Progenitor cell of endocrine pancreas (in vitro differentiated cells): ENCODE data around the gene RRP7A. TPM values are rescaled to one million over a fixed set of nuclear protein-coding genes. Genes with fewer than 3 reads are reported as not detected.
"Not testable (repeated sequence)": the region's sequence is repeated elsewhere in the genome, so short reads cannot be mapped to it uniquely, and the experiment has no call there.

Source experiments
- DNase-seq: peaks from one replicate; pipeline ENCODE4 v3.0.0; 2021; ENCODE audit warnings: low spot score; ENCODE audit not compliant: unreplicated experiment
- H3K27ac Mint-ChIP-seq: 2 replicates; pipeline ENCODE4 v1.8.0; 2021; ENCODE audit warnings: mild to moderate bottlenecking, moderate library complexity, mixed read lengths
- H3K27me3 Mint-ChIP-seq: 2 replicates; pipeline ENCODE4 v1.8.0; 2021; ENCODE audit warnings: mixed read lengths
- H3K36me3 Mint-ChIP-seq: 2 replicates; pipeline ENCODE4 v1.8.0; 2022; ENCODE audit warnings: mixed read lengths; ENCODE audit not compliant: insufficient read depth
- H3K4me1 Mint-ChIP-seq: 2 replicates; pipeline ENCODE4 v1.8.0; 2021; ENCODE audit warnings: low read depth, mixed read lengths
- H3K4me3 Mint-ChIP-seq: 2 replicates; pipeline ENCODE4 v1.8.0; 2021; ENCODE audit warnings: low read depth, mild to moderate bottlenecking, moderate library complexity, mixed read lengths
- H3K9me3 Mint-ChIP-seq: 2 replicates; pipeline ENCODE4 v1.8.0; 2021; ENCODE audit warnings: low read depth, mixed read lengths
- CTCF ChIP-seq: fragments of 200-600 bp; sonication (generic); IDR thresholded peaks from one replicate; pipeline ENCODE4 v1.5.0; 2021; ENCODE audit warnings: antibody characterized with exemption, mild to moderate bottlenecking; ENCODE audit not compliant: unreplicated experiment
- total RNA-seq: library from RNA; stranded (reverse); gene quantifications from 2 replicates; pipeline ENCODE4 v1.2.1, GENCODE V29; 2021

RRP7A gene
- total RNA-seq, 1 donor from 2014 or later = 59.1 TPM

DNA sequence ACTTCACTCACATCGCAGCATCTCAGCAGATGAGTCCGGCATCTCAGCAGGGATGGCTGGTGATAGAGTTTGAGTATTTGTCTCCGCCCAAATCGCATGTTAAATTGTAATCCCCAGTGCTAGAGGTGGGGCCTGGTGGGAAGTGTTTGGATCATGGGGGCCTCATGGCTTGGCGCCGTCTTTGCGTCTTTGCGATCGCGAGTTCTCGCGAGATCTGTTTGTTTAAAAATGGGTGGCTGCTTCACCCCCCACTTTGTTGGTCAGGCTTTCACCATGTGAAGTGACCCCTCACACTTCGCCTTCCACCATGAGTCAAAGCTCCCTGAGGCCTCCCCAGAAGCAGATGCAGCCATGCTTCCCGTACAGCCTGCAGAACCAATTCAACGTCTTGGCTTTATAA is 3.0 kb upstream of the RRP7A start:
- H3K27me3 Mint-ChIP-seq = peaks cover 8% of the 10 kb centered on the region
- no peak overlapping the region for H3K27ac Mint-ChIP-seq
- no peaks in the 10 kb centered on the region for H3K36me3 Mint-ChIP-seq
- peaks cover 8% of the 10 kb centered on the region for H3K4me1 Mint-ChIP-seq
- no peak overlapping the region for H3K4me3 Mint-ChIP-seq
- TF ChIP-seq CTCF = no peak
- no peaks in the 10 kb centered on the region for H3K9me3 Mint-ChIP-seq
- DNase-seq = no peak

GRCh38 chr22:42521228-42521546 is 1.6 kb upstream of the RRP7A start:
- no peak for DNase-seq
- no peak overlapping the region for H3K27ac Mint-ChIP-seq
- no peaks in the 10 kb centered on the region for H3K36me3 Mint-ChIP-seq
- peaks cover 2% of the 10 kb centered on the region for H3K27me3 Mint-ChIP-seq
- TF ChIP-seq CTCF = no peak
- no peaks in the 10 kb centered on the region for H3K9me3 Mint-ChIP-seq
- H3K4me1 Mint-ChIP-seq = peaks cover 8% of the 10 kb centered on the region
- H3K4me3 Mint-ChIP-seq = peak overlapping the region; percentile 98

DNA sequence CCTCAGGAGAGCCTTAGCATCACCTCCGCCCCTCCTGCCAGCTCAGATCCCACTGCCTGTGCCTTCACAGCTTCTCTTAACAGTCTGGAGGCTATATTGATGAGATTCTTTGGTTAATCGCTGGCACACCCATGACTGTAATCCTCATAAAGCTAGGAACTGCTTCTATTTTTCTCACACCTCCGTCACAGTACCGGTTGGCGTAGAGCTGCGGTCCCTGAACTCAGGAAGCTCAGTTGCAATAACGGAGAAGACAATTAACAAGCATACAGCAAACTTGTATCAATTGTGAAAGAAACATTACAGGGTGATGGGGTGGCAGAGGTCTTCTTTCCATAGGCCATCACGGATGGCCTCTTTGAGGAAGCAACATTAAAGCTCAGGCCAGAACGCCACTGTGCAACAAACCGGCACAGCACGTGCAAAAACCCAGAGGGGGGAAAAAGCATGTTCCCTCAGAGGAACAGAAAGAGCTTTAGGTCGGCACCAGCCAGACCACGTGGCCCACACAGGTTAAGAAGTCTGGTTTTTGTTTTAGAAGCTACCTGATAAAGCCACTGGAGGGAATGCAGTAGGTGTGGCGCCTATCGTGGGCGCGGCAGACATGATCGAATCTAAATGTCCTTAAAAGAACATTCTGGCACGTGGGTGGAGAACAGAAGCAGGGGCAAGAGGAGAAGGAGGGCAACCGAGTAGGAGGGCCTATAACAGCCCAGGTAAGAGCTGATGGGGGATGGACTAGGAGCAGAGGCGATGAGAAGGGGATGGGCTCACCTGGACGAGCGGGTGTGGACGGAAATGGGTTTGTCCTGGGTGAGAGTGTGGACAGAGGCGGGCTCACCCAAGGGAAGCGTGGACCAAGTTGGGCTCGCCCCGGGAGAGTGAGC is 715 bp downstream of the RRP7A start:
- not testable (repeated sequence) for H3K36me3 Mint-ChIP-seq, H3K9me3 Mint-ChIP-seq, H3K4me1 Mint-ChIP-seq, DNase-seq, H3K27me3 Mint-ChIP-seq
- H3K4me3 Mint-ChIP-seq = peak overlapping the region; percentile 98
- H3K27ac Mint-ChIP-seq = peak overlapping the region; percentile 97

- H3K9me3 Mint-ChIP-seq, H3K36me3 Mint-ChIP-seq, DNase-seq, H3K27me3 Mint-ChIP-seq, H3K4me3 Mint-ChIP-seq, H3K27ac Mint-ChIP-seq: not testable (repeated sequence)
- H3K4me1 Mint-ChIP-seq = peaks cover 10% of the 10 kb centered on the region
Measured at GRCh38 chr22:42517103-42517502, 2.5 kb downstream of the RRP7A start.

- no peak overlapping the region for H3K27ac Mint-ChIP-seq
- no peak for DNase-seq
- no peaks in the 10 kb centered on the region for H3K27me3 Mint-ChIP-seq
- H3K9me3 Mint-ChIP-seq = no peaks in the 10 kb centered on the region
- no peak overlapping the region for H3K4me3 Mint-ChIP-seq
- TF ChIP-seq CTCF = no peak
- peaks cover 6% of the 10 kb centered on the region for H3K36me3 Mint-ChIP-seq
- H3K4me1 Mint-ChIP-seq = peaks cover 10% of the 10 kb centered on the region
Measured at GRCh38 chr22:42515896-42516295, 3.7 kb downstream of the RRP7A start.

- not testable (repeated sequence) for H3K9me3 Mint-ChIP-seq, H3K27me3 Mint-ChIP-seq, H3K27ac Mint-ChIP-seq, DNase-seq, H3K36me3 Mint-ChIP-seq, H3K4me3 Mint-ChIP-seq
- peaks cover 10% of the 10 kb centered on the region for H3K4me1 Mint-ChIP-seq
Measured at GRCh38 chr22:42515304-42515703, 4.3 kb downstream of the RRP7A start.

GRCh38 chr22:42514331-42514730 is 5.3 kb downstream of the RRP7A start:
- H3K27me3 Mint-ChIP-seq, DNase-seq, H3K27ac Mint-ChIP-seq, H3K36me3 Mint-ChIP-seq, H3K9me3 Mint-ChIP-seq, H3K4me3 Mint-ChIP-seq, H3K4me1 Mint-ChIP-seq: not testable (repeated sequence)
